Stimulated activated effector memory CD8-positive, alpha-beta T cell treated with anti-CD3 and anti-CD28 coated beads, Interleukin-12 subunit alpha, Interleukin-12 subunit beta, amount 100 ng/mL, for 72 hours (primary cell): ENCODE measurements around the gene VPS54.
"Not testable (repeated sequence)": the region's sequence is repeated elsewhere in the genome, so short reads cannot be mapped to it uniquely, and the experiment has no call there.

Experiments used
- ATAC-seq: fragments of 150-1000 bp; cut with Tn5 transposase; 2 replicates; pipeline ENCODE4 v1.10.0; 2021
- DNase-seq, 2 donors: peaks; one replicate each; pipeline ENCODE4 v3.0.0; 2021 to 2022; ENCODE audit warnings: low spot score in 2 of 2
- H3K27ac Mint-ChIP-seq: one replicate; pipeline ENCODE4 v1.8.0; 2022; ENCODE audit warnings: mild to moderate bottlenecking, mixed read lengths
- H3K36me3 Mint-ChIP-seq: one replicate; pipeline ENCODE4 v1.8.0; 2022; ENCODE audit warnings: mild to moderate bottlenecking, mixed read lengths
- H3K4me1 Mint-ChIP-seq: one replicate; pipeline ENCODE4 v1.8.0; 2022; ENCODE audit warnings: mixed read lengths
- H3K4me3 Mint-ChIP-seq: one replicate; pipeline ENCODE4 v1.8.0; 2022; ENCODE audit warnings: mild to moderate bottlenecking, mixed read lengths
- H3K9me3 Mint-ChIP-seq: one replicate; pipeline ENCODE4 v1.8.0; 2022; ENCODE audit warnings: mixed read lengths

Gene VPS54

GRCh38 chr2:63991173-63991999, 27.8 kb downstream of the VPS54 start:
- H3K4me1 Mint-ChIP-seq, result peaks cover 23% of the 10 kb centered on the region
- not testable (repeated sequence) for H3K4me3 Mint-ChIP-seq

DNA sequence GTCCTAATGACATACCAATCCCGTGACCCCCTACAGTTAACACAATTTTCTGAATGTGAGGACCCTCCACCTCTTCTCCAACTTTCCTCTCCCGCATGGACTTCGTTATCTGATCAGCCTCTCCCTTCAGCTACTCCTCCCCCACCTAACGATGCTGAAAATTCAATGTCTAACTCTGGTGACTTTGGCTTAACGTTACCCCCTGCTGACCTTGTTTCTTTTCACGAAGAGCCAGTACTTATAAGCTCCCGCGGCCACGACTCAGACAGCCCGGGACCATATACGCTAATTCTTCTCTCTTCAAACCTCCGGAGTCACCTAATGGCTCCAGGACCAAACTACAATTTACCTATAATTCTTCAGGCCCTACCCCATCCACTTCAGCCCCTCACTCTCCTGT, 29.2 kb downstream of the VPS54 start:
- Mint-ChIP-seq H3K27ac (no peak overlapping the region), H3K4me1 (peaks cover 34% of the 10 kb centered on the region), H3K9me3 (peaks cover 7% of the 10 kb centered on the region), H3K4me3 (no peak overlapping the region), H3K36me3 (no peaks in the 10 kb centered on the region)
- ATAC-seq (no peak), DNase-seq (no peak)

More at GRCh38 chr2:63991173-63991999, 27.8 kb downstream of the VPS54 start:
- not testable (repeated sequence) for H3K27ac Mint-ChIP-seq, DNase-seq, H3K36me3 Mint-ChIP-seq, ATAC-seq, H3K9me3 Mint-ChIP-seq

- H3K4me3 Mint-ChIP-seq, ATAC-seq, H3K36me3 Mint-ChIP-seq, DNase-seq, H3K9me3 Mint-ChIP-seq, H3K27ac Mint-ChIP-seq: not testable (repeated sequence)
- H3K4me1 Mint-ChIP-seq, result peaks cover 40% of the 10 kb centered on the region
These were observed 30.3 kb downstream of the VPS54 start for GRCh38 chr2:63988842-63989436.

DNA sequence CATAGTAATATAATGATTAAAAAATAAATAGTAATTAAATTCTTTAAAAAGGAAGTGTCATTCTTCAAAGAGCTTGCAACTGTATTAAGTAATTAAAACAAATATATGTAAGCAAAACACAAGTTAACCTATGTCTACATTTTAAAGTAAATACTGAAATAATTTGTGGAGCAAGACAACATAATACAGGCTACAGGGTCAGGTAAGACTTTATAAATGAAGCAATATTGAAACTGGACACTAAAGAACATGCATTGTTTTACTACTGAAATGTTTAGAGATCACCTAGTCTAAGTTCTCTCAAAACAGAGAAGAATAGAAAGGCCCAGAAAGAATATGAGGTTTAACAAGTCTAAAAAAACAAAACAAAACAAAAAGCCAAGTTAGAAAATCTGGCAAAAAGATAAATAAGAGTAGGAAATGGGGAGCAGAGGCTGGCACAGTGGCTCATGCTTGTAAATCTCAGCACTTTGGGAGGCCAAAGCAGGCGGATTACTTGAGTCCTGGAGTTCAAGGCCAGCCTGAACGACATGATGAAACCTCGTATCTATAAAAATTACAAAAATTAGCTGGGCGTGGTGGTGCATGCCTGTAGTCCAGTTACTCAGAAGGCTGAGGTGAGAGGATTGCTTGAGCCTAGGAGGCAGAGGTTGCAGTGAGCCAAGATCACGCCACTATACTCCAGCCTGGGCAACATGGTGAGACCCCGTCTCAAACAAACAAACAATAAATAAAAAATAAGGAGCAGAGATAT, 34.4 kb downstream of the VPS54 start:
- DNase-seq (no peak), ATAC-seq (no peak)
- peak overlapping the region; percentile 55 for H3K27ac Mint-ChIP-seq
- H3K9me3 Mint-ChIP-seq, result no peaks in the 10 kb centered on the region
- peaks cover 33% of the 10 kb centered on the region for H3K4me1 Mint-ChIP-seq
- peaks cover 33% of the 10 kb centered on the region for H3K36me3 Mint-ChIP-seq
- no peak overlapping the region for H3K4me3 Mint-ChIP-seq

DNA sequence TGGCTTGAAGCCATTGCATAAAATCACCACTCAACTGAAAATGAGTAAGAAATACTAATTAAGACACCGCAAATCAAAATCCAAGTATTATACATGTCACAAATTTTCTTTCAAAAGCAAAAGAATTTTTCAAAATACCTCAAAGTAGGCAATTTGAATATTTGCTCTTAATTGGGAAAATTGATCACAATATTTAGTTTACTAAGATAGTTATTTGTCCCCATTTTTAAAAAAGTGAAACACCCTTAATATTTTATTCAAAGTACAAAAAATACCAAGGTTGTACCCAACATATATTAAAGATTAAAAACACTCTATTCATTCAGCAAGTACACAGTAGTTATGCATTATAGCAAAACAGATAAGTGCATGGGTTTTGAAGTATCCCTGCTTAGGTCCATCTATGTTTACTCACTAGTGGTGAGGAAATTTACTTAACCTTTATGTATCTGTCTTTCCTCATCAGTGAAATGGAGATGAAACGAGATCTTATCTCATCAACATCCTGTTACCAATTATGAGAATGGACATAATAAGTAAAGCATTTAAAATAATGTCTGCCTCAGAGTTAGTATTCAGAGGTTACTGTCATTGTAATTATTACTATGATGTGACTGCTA, 35.1 kb downstream of the VPS54 start:
- H3K36me3 Mint-ChIP-seq, result peaks cover 40% of the 10 kb centered on the region
- H3K27ac Mint-ChIP-seq, result no peak overlapping the region
- ATAC-seq (peak; percentile 77), DNase-seq (no peak)
- peaks cover 33% of the 10 kb centered on the region for H3K4me1 Mint-ChIP-seq
- no peaks in the 10 kb centered on the region for H3K9me3 Mint-ChIP-seq
- no peak overlapping the region for H3K4me3 Mint-ChIP-seq

DNA sequence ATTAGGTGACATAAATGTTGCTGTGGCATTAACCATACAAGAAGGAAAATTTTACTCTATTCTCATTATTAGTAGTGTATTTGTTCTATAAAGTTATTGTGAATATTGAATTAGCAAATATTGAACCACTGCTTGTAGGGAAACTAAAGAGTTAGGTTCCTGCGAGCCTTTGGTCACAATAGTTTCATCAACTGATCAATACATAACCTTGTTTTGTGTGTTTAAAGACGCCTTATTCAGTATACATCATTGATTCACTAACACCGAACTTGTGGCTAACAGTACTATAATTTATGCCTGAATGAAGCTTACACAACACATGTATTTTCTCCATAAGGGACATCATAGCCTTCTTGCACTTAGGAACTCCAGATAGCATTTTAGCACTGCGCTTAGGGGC, 36.9 kb downstream of the VPS54 start:
- Mint-ChIP-seq H3K27ac (no peak overlapping the region), H3K4me3 (no peak overlapping the region), H3K4me1 (peaks cover 37% of the 10 kb centered on the region), H3K36me3 (peaks cover 48% of the 10 kb centered on the region), H3K9me3 (no peaks in the 10 kb centered on the region)
- ATAC-seq (no peak), DNase-seq (no peak)

- peaks cover 53% of the 10 kb centered on the region for H3K36me3 Mint-ChIP-seq
- no peak overlapping the region for H3K4me3 Mint-ChIP-seq
- no peaks in the 10 kb centered on the region for H3K9me3 Mint-ChIP-seq
- H3K4me1 Mint-ChIP-seq, result peaks cover 32% of the 10 kb centered on the region
- no peak for DNase-seq
- no peak for ATAC-seq
- no peak overlapping the region for H3K27ac Mint-ChIP-seq
These were observed 37.5 kb downstream of the VPS54 start for GRCh38 chr2:63981702-63982103.

- DNase-seq, result no peak
- H3K4me1 Mint-ChIP-seq, result peaks cover 23% of the 10 kb centered on the region
- H3K27ac Mint-ChIP-seq, result no peak overlapping the region
- ATAC-seq, result no peak
- H3K36me3 Mint-ChIP-seq, result peaks cover 58% of the 10 kb centered on the region
- H3K4me3 Mint-ChIP-seq, result no peak overlapping the region
- H3K9me3 Mint-ChIP-seq, result no peaks in the 10 kb centered on the region
These were observed 38.4 kb downstream of the VPS54 start for GRCh38 chr2:63980794-63981193.

DNA sequence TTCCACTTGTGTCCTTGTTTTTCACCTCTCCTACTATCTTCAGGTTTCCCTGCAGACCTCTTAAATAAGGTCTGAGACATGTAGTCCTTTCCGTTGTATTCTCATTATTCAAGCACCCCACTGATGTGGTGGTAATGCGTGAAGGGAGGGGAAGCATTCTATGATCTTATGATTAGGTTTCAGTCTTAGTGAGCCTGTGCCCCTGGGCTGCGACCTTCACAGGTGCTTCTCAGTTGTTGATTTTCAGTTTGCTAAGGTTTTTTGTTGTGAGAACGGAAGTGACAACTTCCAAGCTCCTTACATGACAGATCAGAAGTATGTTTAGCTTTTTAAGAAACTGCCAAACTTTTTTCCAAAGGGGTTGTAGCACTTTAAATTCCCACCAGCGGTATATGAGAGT, 41.3 kb downstream of the VPS54 start:
- ATAC-seq (peak; percentile 79), DNase-seq (no peak)
- Mint-ChIP-seq H3K27ac (peak overlapping the region; percentile 0), H3K4me1 (peaks cover 12% of the 10 kb centered on the region), H3K9me3 (no peaks in the 10 kb centered on the region), H3K36me3 (peaks cover 58% of the 10 kb centered on the region), H3K4me3 (no peak overlapping the region)

DNA sequence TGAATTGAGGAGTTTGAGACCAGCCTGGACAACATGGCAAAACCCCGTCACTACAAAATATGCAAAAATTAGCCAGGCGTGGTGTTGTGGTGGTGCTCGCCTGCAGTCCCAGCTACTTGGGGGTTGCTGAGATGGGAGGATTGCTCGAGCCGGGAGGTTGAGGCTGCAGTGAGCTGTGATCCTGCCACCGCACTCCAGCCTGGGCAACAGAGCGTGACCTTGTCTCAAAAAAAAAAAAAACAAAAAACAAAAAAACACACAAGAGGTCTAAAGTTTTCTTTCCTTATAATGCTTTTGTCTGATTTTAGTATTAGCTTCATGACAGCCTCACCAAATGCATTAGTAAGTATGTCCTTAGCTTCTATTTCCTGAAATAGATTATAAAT, 43.1 kb downstream of the VPS54 start:
- H3K36me3 Mint-ChIP-seq, result peaks cover 52% of the 10 kb centered on the region

DNA sequence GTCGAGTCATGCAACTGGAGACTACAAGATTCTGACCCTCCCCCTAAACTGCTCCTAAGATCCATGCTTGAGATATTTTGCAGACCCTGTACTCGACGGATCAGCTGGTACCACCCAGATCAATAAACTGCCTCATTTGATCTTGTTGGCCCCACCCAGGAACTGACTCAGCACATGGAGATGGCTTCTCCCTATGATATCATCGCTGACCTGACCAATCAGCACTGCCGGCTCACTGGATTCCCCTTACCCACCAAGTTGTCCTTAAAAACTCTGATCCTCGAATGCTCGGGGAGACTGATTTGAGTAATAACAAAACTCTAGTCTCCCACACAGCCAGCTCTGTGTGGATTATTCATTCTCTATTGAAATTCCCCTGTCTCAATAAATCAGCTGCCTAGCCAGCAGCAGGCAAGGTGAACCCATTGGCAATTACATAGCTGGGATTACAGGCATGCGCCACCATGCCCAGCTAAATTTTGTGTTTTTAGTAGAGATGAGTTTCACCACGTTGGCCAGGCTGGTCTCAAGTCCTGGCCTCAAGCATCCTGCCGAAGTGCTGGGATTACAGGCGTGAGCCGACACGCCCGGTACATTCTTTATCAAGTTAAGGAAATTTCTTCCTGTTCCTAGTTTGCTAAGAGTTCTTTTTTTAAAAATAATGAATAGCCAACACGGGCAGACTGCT, 43.6 kb downstream of the VPS54 start:
- Mint-ChIP-seq H3K9me3 (no peaks in the 10 kb centered on the region), H3K27ac (no peak overlapping the region), H3K36me3 (peaks cover 50% of the 10 kb centered on the region), H3K4me1 (peaks cover 12% of the 10 kb centered on the region), H3K4me3 (no peak overlapping the region)
- ATAC-seq, result no peak
- DNase-seq, result no peak

More for the DNA sequence above, 43.1 kb downstream of the VPS54 start:
- ATAC-seq (no peak), DNase-seq (no peak)
- no peaks in the 10 kb centered on the region for H3K9me3 Mint-ChIP-seq
- H3K4me3 Mint-ChIP-seq, result no peak overlapping the region
- peaks cover 12% of the 10 kb centered on the region for H3K4me1 Mint-ChIP-seq
- no peak overlapping the region for H3K27ac Mint-ChIP-seq

- DNase-seq, H3K27ac Mint-ChIP-seq, H3K4me3 Mint-ChIP-seq, ATAC-seq, H3K9me3 Mint-ChIP-seq: not testable (repeated sequence)
- peaks cover 45% of the 10 kb centered on the region for H3K36me3 Mint-ChIP-seq
- H3K4me1 Mint-ChIP-seq, result peaks cover 12% of the 10 kb centered on the region
These were observed 44.2 kb downstream of the VPS54 start for GRCh38 chr2:63975036-63975435.

GRCh38 chr2:63962186-63962585, 57.0 kb downstream of the VPS54 start:
- ATAC-seq, result no peak
- no peak for DNase-seq
- Mint-ChIP-seq H3K27ac (no peak overlapping the region), H3K9me3 (no peaks in the 10 kb centered on the region), H3K4me3 (no peak overlapping the region), H3K4me1 (no peaks in the 10 kb centered on the region), H3K36me3 (peaks cover 24% of the 10 kb centered on the region)

- H3K27ac Mint-ChIP-seq, result no peak overlapping the region
- DNase-seq, result no peak
- peaks cover 14% of the 10 kb centered on the region for H3K36me3 Mint-ChIP-seq
- no peaks in the 10 kb centered on the region for H3K9me3 Mint-ChIP-seq
- ATAC-seq, result no peak
- no peaks in the 10 kb centered on the region for H3K4me1 Mint-ChIP-seq
- no peak overlapping the region for H3K4me3 Mint-ChIP-seq
These were observed 68.8 kb downstream of the VPS54 start for GRCh38 chr2:63950414-63950813.

DNA sequence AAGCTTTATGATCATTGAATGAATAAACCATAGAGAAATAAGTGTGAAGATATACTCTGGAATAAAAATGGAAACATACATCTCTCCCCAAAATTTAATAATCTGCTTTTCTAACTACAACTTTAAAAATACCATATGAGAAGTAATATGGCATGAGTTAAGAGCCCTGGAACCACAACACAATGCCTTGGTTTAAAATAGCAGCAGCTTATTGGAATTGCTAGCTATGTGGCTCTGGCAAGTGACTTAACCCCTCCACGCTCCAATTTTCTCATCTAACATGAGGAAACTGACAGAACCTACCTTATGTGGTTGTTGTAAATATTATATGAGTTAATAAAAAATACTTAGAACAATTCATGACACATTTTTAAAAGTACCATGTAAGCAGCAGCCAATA, 76.4 kb downstream of the VPS54 start:
- H3K4me3 Mint-ChIP-seq, result no peak overlapping the region
- ATAC-seq (no peak), DNase-seq (no peak)
- peaks cover 39% of the 10 kb centered on the region for H3K36me3 Mint-ChIP-seq
- peaks cover 2% of the 10 kb centered on the region for H3K9me3 Mint-ChIP-seq
- peak overlapping the region; percentile 58 for H3K27ac Mint-ChIP-seq
- no peaks in the 10 kb centered on the region for H3K4me1 Mint-ChIP-seq
